ENCODE data around the gene NCAM1. TPM values are rescaled to one million over a fixed set of nuclear protein-coding genes. Genes with fewer than 3 reads are reported as not detected.

NCAM1 gene
- total and polyA plus RNA-seq, 2 of the 13 experiments (the other 11 are each of a cell fraction or from before 2014, with no cell fraction given): 0.05 TPM; not detected in 1

- no peak for TF ChIP-seq POGK (CRISPR knock-in tag; conservative IDR thresholded peaks at IDR 0.05)
- TF ChIP-seq E2F2 (CRISPR knock-in tag; IDR thresholded peaks at IDR 0.05; ENCODE audit: borderline replicate concordance): no peak
- TF ChIP-seq NCOR1 (IDR thresholded peaks at IDR 0.05; ENCODE audit: borderline replicate concordance, low read length): no peak
These were observed 22.7 kb downstream of the NCAM1 start (continued) for GRCh38 chr11:112983887-112984286.

- no peak for DNase-seq (ENCODE audit: low spot score)
- no peaks in the 10 kb centered on the region for H3K79me2 ChIP-seq (ENCODE audit: insufficient read depth, low read length)
- intact Hi-C loops (cut with micrococcal nuclease; ENCODE audit: unreplicated experiment) (no loop called here), in situ Hi-C loops (cut with HindIII; ENCODE audit: extremely low pct_ligation_motif_present, low pct_unique_long_range_greater_than_20kb) (no loop called here)
- H3K27me3 ChIP-seq (ENCODE audit: control insufficient read depth in 1 of 2, insufficient read depth in 2 of 2, low read length in 2 of 2): no peaks in the 10 kb centered on the region
- H2AFZ ChIP-seq (ENCODE audit: low read length): no peak overlapping the region
- no peak overlapping the region for H3K27ac ChIP-seq (ENCODE audit: extremely low read length, insufficient read depth, low read length)
- H3K9me3 ChIP-seq (ENCODE audit: low read length): peaks cover 25% of the 10 kb centered on the region
- WGBS (ENCODE audit: low lambda C conversion rate): 3% methylated on average over 1 of the region's 1 CpG
- TF ChIP-seq ZNF781 (CRISPR knock-in tag; IDR thresholded peaks at IDR 0.05; ENCODE audit: borderline replicate concordance, not compliant biosample characterization) (no peak), PRMT3 (CRISPR knock-in tag; IDR thresholded peaks at IDR 0.05; ENCODE audit: borderline replicate concordance, low read depth) (no peak), ZNF160 (CRISPR knock-in tag; IDR thresholded peaks at IDR 0.05) (peak; percentile 60; the same call in 1 of the 2 replicates), ZNF574 (CRISPR knock-in tag; IDR thresholded peaks at IDR 0.05) (no peak), DDIT3 (CRISPR knock-in tag; IDR thresholded peaks at IDR 0.05) (no peak), ZNF883 (CRISPR knock-in tag; IDR thresholded peaks at IDR 0.05; ENCODE audit: not compliant biosample characterization) (no peak), GMEB1 (CRISPR knock-in tag; IDR thresholded peaks at IDR 0.05; ENCODE audit: borderline replicate concordance) (no peak), ZNF691 (CRISPR knock-in tag; IDR thresholded peaks at IDR 0.05; ENCODE audit: borderline replicate concordance, low read depth) (no peak)
- POLR2A ChIA-PET: no interaction called here
- H3K4me3 ChIP-seq (replicated peaks in 1 of 3; ENCODE audit: insufficient read depth in 1 of 3, low read depth in 2 of 3, low read length in 3 of 3): no peak overlapping the region
- H3K4me2 ChIP-seq (ENCODE audit: low read depth, low read length): no peak overlapping the region
- FAIRE-seq: no peak
- CTCF ChIA-PET (ENCODE audit: low intra/inter-chr PET ratio, low total read pairs): no interaction called here
- H4K20me1 ChIP-seq (ENCODE audit: insufficient read depth, low read length): no peaks in the 10 kb centered on the region
- H3K36me3 ChIP-seq (replicated peaks in 1 of 2; ENCODE audit: control insufficient read depth in 1 of 2, insufficient read depth in 2 of 2, low read length in 2 of 2): no peaks in the 10 kb centered on the region
- BruUV-seq (replicated peaks): no TSS peak
- ATAC-seq: no peak
- no peaks in the 10 kb centered on the region for H3K4me1 ChIP-seq (ENCODE audit: insufficient read depth, low read length)
- no peak overlapping the region for H3K9ac ChIP-seq (ENCODE audit: insufficient read depth, low read depth, low read length)
These were observed 28.0 kb downstream of the NCAM1 start for GRCh38 chr11:112989198-112989597.
